Measurements from ENCODE around the gene ROBO3. TPM values are rescaled to one million over a fixed set of nuclear protein-coding genes. Genes with fewer than 3 reads are reported as not detected.

ROBO3 gene
- total RNA-seq, 1 donor from 2014 or later, result 30.6 TPM

DNA sequence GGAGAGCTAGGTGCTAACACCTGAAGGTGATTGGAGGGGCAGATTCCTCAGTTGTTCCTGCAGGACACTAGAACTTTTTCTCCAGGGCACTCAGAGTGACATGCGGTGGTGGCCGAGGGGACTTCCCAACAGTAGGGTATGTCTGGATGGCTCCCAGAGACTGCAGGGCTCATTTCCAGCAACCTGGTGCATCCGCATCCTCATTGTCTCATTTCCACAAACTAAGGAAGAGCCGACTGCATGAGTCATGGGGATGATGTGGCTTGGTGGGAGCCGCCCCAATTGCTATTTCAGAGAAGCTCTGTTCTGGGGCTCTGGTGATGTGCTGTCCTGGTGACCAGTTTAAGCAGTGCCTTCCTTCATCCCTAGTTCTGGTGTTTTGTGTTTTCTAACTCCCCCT lies 35.2 kb downstream of the ROBO3 start:
- DNase-seq (ENCODE audit: low read depth), result no peak
- TF ChIP-seq, protein P1, sequence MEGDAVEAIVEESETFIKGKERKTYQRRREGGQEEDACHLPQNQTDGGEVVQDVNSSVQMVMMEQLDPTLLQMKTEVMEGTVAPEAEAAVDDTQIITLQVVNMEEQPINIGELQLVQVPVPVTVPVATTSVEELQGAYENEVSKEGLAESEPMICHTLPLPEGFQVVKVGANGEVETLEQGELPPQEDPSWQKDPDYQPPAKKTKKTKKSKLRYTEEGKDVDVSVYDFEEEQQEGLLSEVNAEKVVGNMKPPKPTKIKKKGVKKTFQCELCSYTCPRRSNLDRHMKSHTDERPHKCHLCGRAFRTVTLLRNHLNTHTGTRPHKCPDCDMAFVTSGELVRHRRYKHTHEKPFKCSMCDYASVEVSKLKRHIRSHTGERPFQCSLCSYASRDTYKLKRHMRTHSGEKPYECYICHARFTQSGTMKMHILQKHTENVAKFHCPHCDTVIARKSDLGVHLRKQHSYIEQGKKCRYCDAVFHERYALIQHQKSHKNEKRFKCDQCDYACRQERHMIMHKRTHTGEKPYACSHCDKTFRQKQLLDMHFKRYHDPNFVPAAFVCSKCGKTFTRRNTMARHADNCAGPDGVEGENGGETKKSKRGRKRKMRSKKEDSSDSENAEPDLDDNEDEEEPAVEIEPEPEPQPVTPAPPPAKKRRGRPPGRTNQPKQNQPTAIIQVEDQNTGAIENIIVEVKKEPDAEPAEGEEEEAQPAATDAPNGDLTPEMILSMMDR (conservative IDR thresholded peaks at IDR 0.05; ENCODE audit: low read depth, low read length), result no peak
- H3K4me3 ChIP-seq (ENCODE audit: low read depth, low read length), result no peak overlapping the region

DNA sequence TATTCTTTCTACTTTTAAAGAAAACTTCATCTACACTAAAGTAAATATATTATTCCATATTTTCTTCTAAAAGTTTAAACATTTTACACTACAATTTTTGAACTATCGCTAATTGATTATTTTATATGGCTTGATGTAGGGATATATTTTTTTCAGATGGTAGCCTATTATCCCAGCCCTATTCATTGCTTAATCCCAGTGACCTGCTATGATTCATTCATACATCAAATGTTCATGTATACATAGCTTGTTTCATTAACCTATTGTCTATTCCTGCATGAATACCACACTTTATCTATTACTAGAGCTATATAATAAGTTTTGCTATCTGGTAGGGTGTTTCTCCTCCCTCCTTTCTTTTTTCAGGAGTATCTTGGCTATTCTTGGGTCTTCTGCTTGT lies 37.4 kb downstream of the ROBO3 start:
- DNase-seq (ENCODE audit: low read depth), result no peak
- TF ChIP-seq, protein P1 (conservative IDR thresholded peaks at IDR 0.05; ENCODE audit: low read depth, low read length), result no peak
- H3K4me3 ChIP-seq (ENCODE audit: low read depth, low read length), result no peak overlapping the region

DNA sequence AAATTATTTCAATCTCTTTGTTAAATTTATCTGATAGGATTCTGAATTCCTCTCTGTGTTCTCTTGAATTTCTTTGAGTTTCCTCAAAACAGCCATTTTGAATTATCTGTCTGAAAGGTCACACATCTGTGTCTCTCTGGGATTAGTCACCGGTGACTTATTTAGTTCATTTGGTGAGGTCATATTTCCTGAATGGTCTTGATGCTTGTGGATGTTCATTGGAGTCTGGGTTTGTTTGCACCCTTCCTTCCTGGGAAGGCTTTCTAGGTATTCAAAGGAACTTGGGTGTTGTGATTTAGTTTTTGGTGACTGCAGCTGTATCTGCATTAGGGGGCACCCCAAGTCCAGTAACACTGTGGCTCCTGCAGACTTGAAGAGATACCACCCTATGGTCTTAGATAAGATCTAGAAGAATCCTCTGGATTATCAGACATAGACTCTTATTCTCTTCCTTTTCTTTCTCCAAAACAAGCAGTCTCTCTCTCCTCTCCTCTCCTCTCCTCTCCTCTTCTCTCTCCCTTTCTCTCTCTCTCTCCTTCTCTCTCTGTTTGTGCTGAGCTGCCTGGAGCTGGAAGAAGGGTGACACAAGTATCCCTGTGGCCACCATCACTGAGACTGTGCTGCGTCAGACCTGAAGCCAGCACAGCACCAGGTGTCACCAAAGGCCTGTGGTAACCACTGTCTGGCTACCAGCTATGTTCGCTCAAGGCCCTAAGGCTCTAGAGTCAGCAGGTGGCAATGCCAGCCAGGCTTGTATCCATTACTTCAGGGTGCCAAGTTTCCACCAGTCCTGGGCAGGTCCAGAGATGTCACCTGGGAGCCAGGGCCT lies 50.5 kb downstream of the ROBO3 start:
- no peak overlapping the region for H3K4me3 ChIP-seq (ENCODE audit: low read depth, low read length)
- no peak for DNase-seq (ENCODE audit: low read depth)
- TF ChIP-seq, protein P1 (conservative IDR thresholded peaks at IDR 0.05; ENCODE audit: low read depth, low read length), result no peak

DNA sequence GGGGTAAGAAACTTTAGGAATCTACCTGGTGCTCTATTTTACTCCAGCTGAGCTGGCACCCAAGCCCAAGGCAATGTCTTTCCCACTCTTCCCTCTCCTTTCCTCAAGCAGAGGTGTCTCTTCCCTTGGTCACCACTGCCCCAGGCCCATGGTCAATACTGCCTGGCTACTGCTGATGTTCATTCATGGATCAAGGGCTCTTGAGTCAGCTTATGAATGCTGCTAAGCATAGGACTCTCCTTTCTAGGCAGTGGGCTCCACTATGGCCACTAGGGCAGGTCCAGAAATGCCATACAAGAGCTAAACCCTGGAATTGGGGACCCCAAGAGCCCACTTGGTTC lies 51.1 kb downstream of the ROBO3 start:
- TF ChIP-seq, protein P1 (conservative IDR thresholded peaks at IDR 0.05; ENCODE audit: low read depth, low read length), result no peak
- H3K4me3 ChIP-seq (ENCODE audit: low read depth, low read length), result no peak overlapping the region
- no peak for DNase-seq (ENCODE audit: low read depth)

DNA sequence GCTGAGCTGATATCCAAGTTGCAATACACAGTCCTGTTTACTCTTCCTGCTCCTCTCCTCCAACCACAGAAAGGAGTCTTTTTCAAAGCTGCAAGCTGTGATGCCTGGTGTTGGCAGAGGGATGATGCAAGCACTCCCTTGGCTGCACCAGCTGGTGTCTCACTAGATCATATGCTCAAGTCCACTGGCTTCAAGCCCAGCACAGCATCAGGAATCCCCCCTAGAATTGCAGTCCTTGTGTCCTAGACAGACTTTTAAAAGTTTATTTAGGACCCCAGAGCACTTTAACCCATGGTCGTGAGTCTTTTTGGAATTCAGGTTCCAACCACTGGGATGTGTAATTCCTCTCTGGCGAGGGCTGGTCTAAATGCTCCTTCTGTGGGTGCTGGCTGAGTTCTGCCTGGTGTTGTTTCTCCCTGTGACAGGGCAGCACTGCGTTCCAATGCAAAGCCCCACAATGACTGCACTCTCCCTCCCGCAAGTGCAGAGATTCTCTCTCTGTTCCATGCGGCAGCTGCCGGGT lies 51.9 kb downstream of the ROBO3 start:
- TF ChIP-seq, protein P1 (conservative IDR thresholded peaks at IDR 0.05; ENCODE audit: low read depth, low read length), result no peak
- no peak for DNase-seq (ENCODE audit: low read depth)
- no peak overlapping the region for H3K4me3 ChIP-seq (ENCODE audit: low read depth, low read length)

DNA sequence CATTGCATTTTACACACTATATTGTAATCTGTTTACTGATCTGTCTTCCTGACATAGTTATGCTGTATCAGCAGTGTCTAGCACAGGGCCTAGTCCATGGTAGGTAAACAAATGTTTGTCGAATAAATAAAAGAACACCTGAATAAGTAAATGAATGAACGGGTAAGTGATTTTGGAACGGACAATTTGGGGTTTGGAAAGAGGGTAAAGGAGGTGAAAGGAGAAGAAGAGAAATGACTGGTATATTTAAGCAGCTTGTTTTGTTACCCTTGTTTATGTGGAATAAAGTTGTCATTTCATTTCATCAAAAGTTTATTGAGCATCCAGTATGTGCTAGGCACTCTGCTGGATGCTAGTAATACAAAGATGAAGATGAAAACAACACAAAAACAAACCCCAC lies 53.7 kb downstream of the ROBO3 start, which contains the start of gene HEPN1:
TSS of gene HEPN1 (plus strand) at position 301 of the 400 bp plus-strand sequence.
- DNase-seq (ENCODE audit: low read depth), result no peak
- H3K4me3 ChIP-seq (ENCODE audit: low read depth, low read length), result no peak within 1 kb of the TSS
- TF ChIP-seq, protein P1 (conservative IDR thresholded peaks at IDR 0.05; ENCODE audit: low read depth, low read length), result no peak

DNA sequence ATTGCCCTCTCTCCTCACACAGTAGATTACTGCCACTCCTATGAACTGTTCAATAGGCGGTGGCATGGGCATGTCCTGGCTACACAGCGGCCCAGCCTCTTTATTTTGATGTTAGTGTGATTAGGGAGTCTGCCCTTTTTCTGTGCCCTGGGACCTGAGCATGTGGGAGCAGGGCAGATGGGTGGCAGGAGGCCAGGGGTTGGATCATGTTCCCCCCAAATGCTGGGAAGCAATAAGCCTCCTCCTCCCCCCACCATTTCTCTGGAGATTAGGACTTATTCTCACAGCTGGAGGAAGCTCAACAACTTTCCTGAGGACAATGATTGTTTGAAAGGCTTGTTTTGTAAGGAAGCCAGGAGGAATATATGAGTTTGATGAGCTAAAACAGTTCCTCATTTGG lies 54.7 kb downstream of the ROBO3 start:
- TF ChIP-seq, protein P1 (conservative IDR thresholded peaks at IDR 0.05; ENCODE audit: low read depth, low read length), result no peak
- DNase-seq (ENCODE audit: low read depth), result no peak

More for the DNA sequence above, 54.7 kb downstream of the ROBO3 start:
- H3K4me3 ChIP-seq (ENCODE audit: low read depth, low read length), result no peak overlapping the region

Data from epithelial cell of proximal tubule (primary cell).